ENCODE data around the gene SOCS2.
"Not testable (repeated sequence)": the region's sequence is repeated elsewhere in the genome, so short reads cannot be mapped to it uniquely, and the experiment has no call there.

The SOCS2 gene

GRCh38 chr12:93571925-93572711 is at the start of gene SOCS2:
TSS of gene SOCS2 (plus strand) at chr12:93572675. CDS start at chr12:93572898, 223 bp downstream.
- no peak for DNase-seq

GRCh38 chr12:93524386-93525133 is 47.9 kb upstream of the SOCS2 start:
- no peak for DNase-seq

GRCh38 chr12:93526786-93527428 is 45.6 kb upstream of the SOCS2 start:
- DNase-seq, result no peak

- no peak for DNase-seq
Observed at GRCh38 chr12:93530358-93530757, 42.1 kb upstream of the SOCS2 start.

GRCh38 chr12:93533310-93533709 is 39.2 kb upstream of the SOCS2 start:
- DNase-seq, result no peak

- no peak for DNase-seq
Observed at GRCh38 chr12:93536111-93536765, 36.2 kb upstream of the SOCS2 start.

- no peak for DNase-seq
Observed at GRCh38 chr12:93536766-93537488, 35.5 kb upstream of the SOCS2 start.

- DNase-seq, result no peak
Observed at GRCh38 chr12:93537769-93538168, 34.7 kb upstream of the SOCS2 start.

GRCh38 chr12:93539821-93540220 is 32.7 kb upstream of the SOCS2 start:
- DNase-seq, result no peak

GRCh38 chr12:93540466-93540865 is 32.0 kb upstream of the SOCS2 start:
- DNase-seq, result no peak

GRCh38 chr12:93541578-93542225 is 30.8 kb upstream of the SOCS2 start:
- DNase-seq, result no peak

- DNase-seq, result no peak
Observed at GRCh38 chr12:93547778-93548177, 24.7 kb upstream of the SOCS2 start.

- no peak for DNase-seq
Observed at GRCh38 chr12:93549174-93549573, 23.3 kb upstream of the SOCS2 start.

- no peak for DNase-seq
Observed at GRCh38 chr12:93550748-93551611, 21.5 kb upstream of the SOCS2 start.

- DNase-seq, result no peak
Observed at GRCh38 chr12:93552427-93552826, 20.0 kb upstream of the SOCS2 start.

GRCh38 chr12:93557879-93558278 is 14.6 kb upstream of the SOCS2 start:
- DNase-seq, result not testable (repeated sequence)

- DNase-seq, result not testable (repeated sequence)
Observed at GRCh38 chr12:93558685-93559084, 13.8 kb upstream of the SOCS2 start.

GRCh38 chr12:93563807-93564538 is 8.5 kb upstream of the SOCS2 start:
- peak; percentile 7 for DNase-seq

- no peak for DNase-seq
Observed at GRCh38 chr12:93565760-93566159, 6.7 kb upstream of the SOCS2 start.

GRCh38 chr12:93567174-93567573 is 5.3 kb upstream of the SOCS2 start:
- no peak for DNase-seq

Measured in CD4-positive, alpha-beta T cell treated with Interleukin-17A for 1 hour (primary cell).